SIG-M5 (cell line): ENCODE results near the gene HCCS.

Experiments
- DNase-seq: peaks from one replicate; lab custom pipeline; 2025; lab: John Stamatoyannopoulos, UW

HCCS gene

GRCh38 chrX:11111037-11111851 is at the start of gene HCCS:
Gene HCCS (plus strand): TSS chrX:11111332. CDS start chrX:11112061, 729 bp downstream.
- DNase-seq: peak; percentile 3

GRCh38 chrX:11064276-11064675 is 46.9 kb upstream of the HCCS start:
- DNase-seq: no peak

GRCh38 chrX:11064851-11065600 is 46.1 kb upstream of the HCCS start:
- no peak for DNase-seq

- no peak for DNase-seq
Measured at GRCh38 chrX:11066812-11067211, 44.3 kb upstream of the HCCS start.

GRCh38 chrX:11073381-11073780 is 37.8 kb upstream of the HCCS start:
- DNase-seq: no peak

- no peak for DNase-seq
Measured at GRCh38 chrX:11080741-11081305, 30.3 kb upstream of the HCCS start.

- no peak for DNase-seq
Measured at GRCh38 chrX:11081511-11081910, 29.6 kb upstream of the HCCS start.

- no peak for DNase-seq
Measured at GRCh38 chrX:11085305-11085704, 25.8 kb upstream of the HCCS start.

- no peak for DNase-seq
Measured at GRCh38 chrX:11089802-11090201, 21.3 kb upstream of the HCCS start.

- DNase-seq: no peak
Measured at GRCh38 chrX:11097933-11098332, 13.2 kb upstream of the HCCS start.

GRCh38 chrX:11099465-11099864 is 11.7 kb upstream of the HCCS start:
- no peak for DNase-seq

GRCh38 chrX:11100281-11101035 is 10.7 kb upstream of the HCCS start:
- no peak for DNase-seq

- no peak for DNase-seq
Measured at GRCh38 chrX:11103006-11103405, 8.1 kb upstream of the HCCS start.

GRCh38 chrX:11103751-11104150 is 7.4 kb upstream of the HCCS start:
- no peak for DNase-seq

GRCh38 chrX:11105080-11105479 is 6.1 kb upstream of the HCCS start:
- no peak for DNase-seq

GRCh38 chrX:11108253-11108941 is 2.7 kb upstream of the HCCS start:
- DNase-seq: no peak

GRCh38 chrX:11109968-11110367 is 1.2 kb upstream of the HCCS start:
- no peak for DNase-seq

GRCh38 chrX:11111947-11112346 is 815 bp downstream of the HCCS start:
- DNase-seq: no peak

GRCh38 chrX:11113731-11114130 is 2.6 kb downstream of the HCCS start:
- no peak for DNase-seq

GRCh38 chrX:11117745-11118144 is 6.6 kb downstream of the HCCS start:
- DNase-seq: no peak

- DNase-seq: no peak
Measured at GRCh38 chrX:11119313-11119943, 8.3 kb downstream of the HCCS start.
